ENCODE measurements around the gene UNC5B.

The UNC5B gene

GRCh38 chr10:71325267-71325666, 112.9 kb downstream of the UNC5B start:
- no peak for ATAC-seq

- ATAC-seq: no peak
These were observed 114.1 kb downstream of the UNC5B start for GRCh38 chr10:71326464-71326881.

- ATAC-seq: no peak
These were observed 118.5 kb downstream of the UNC5B start for GRCh38 chr10:71330789-71331404.

GRCh38 chr10:71331736-71332135, 119.4 kb downstream of the UNC5B start:
- no peak for ATAC-seq

GRCh38 chr10:71332466-71332865, 120.1 kb downstream of the UNC5B start:
- no peak for ATAC-seq

GRCh38 chr10:71333129-71333887, 120.9 kb downstream of the UNC5B start:
- ATAC-seq: no peak

- no peak for ATAC-seq
These were observed 121.9 kb downstream of the UNC5B start for GRCh38 chr10:71334221-71334791.

- no peak for ATAC-seq
These were observed 122.9 kb downstream of the UNC5B start for GRCh38 chr10:71335173-71335708.

GRCh38 chr10:71336632-71337031, 124.3 kb downstream of the UNC5B start:
- ATAC-seq: no peak

GRCh38 chr10:71337219-71337701, 124.9 kb downstream of the UNC5B start:
- no peak for ATAC-seq

GRCh38 chr10:71338728-71339495, 126.5 kb downstream of the UNC5B start:
- ATAC-seq: no peak

- ATAC-seq: no peak
These were observed 127.6 kb downstream of the UNC5B start for GRCh38 chr10:71339796-71340589.

- ATAC-seq: no peak
These were observed 130.4 kb downstream of the UNC5B start for GRCh38 chr10:71342573-71343391.

- no peak for ATAC-seq
These were observed 131.0 kb downstream of the UNC5B start for GRCh38 chr10:71343392-71343773.

GRCh38 chr10:71344154-71344925, 132.0 kb downstream of the UNC5B start:
- ATAC-seq: no peak

GRCh38 chr10:71344993-71345480, 132.7 kb downstream of the UNC5B start:
- no peak for ATAC-seq

- ATAC-seq: no peak
These were observed 133.3 kb downstream of the UNC5B start for GRCh38 chr10:71345694-71346093.

- ATAC-seq: no peak
These were observed 134.4 kb downstream of the UNC5B start for GRCh38 chr10:71346731-71347130.

- no peak for ATAC-seq
These were observed 135.4 kb downstream of the UNC5B start for GRCh38 chr10:71347587-71348395.

All from activated CD4-positive, CD25-positive, alpha-beta regulatory T cell treated with anti-CD3 and anti-CD28 coated beads, Interleukin-2, amount 50 U/mL, for 24 hours (primary cell).